GM12873 (cell line): Measurements from ENCODE around the gene RNF145.

Source experiments
- CTCF ChIP-seq: IDR thresholded peaks from 2 replicates; pipeline ENCODE4 v1.5.1; 2012; ENCODE audit warnings: low read depth, mild to moderate bottlenecking, moderate library complexity, low read length, control low read depth; ENCODE audit not compliant: insufficient read depth; ENCODE audit errors: missing control alignments

The RNF145 gene

GRCh38 chr5:159209438-159210209 is at the start of gene RNF145:
Gene RNF145 (minus strand): TSS chr5:159209553. CDS start chr5:159203617, 5,936 bp downstream.
- TF ChIP-seq CTCF = no peak

- no peak for TF ChIP-seq CTCF
Observed at GRCh38 chr5:159258361-159258760, 49.0 kb upstream of the RNF145 start.

- no peak for TF ChIP-seq CTCF
Observed at GRCh38 chr5:159257629-159258283, 48.4 kb upstream of the RNF145 start.

- no peak for TF ChIP-seq CTCF
Observed at GRCh38 chr5:159257007-159257406, 47.7 kb upstream of the RNF145 start.

- TF ChIP-seq CTCF = no peak
Observed at GRCh38 chr5:159252195-159252594, 42.8 kb upstream of the RNF145 start.

GRCh38 chr5:159249158-159249557 is 39.8 kb upstream of the RNF145 start:
- no peak for TF ChIP-seq CTCF

GRCh38 chr5:159244890-159245289 is 35.5 kb upstream of the RNF145 start:
- no peak for TF ChIP-seq CTCF
